Gastroesophageal sphincter (tissue), 3 donors: ENCODE data around the gene TFAP2E.

Source experiments
- POLR2A ChIP-seq, 2 donors: fragments of 450-650 bp; IDR thresholded peaks; one replicate each; pipeline ENCODE4 v1.6.1; 2017; ENCODE audit warnings: antibody characterized with exemption in 2 of 2, mild to moderate bottlenecking in 2 of 2, moderate library complexity in 1 of 2
- TF ChIP-seq, protein P1 (sequence below), 4 experiments: fragments of 200-600 bp in 2 of 4; fragments of 450-650 bp in 2 of 4; sonication (generic) in 1 of 4; IDR thresholded peaks; one replicate each; pipeline ENCODE4 v1.5.1; 2017 to 2019; ENCODE audit warnings: antibody characterized with exemption in 4 of 4, mild to moderate bottlenecking in 2 of 4, moderate library complexity in 2 of 4

- TF ChIP-seq, protein P1, sequence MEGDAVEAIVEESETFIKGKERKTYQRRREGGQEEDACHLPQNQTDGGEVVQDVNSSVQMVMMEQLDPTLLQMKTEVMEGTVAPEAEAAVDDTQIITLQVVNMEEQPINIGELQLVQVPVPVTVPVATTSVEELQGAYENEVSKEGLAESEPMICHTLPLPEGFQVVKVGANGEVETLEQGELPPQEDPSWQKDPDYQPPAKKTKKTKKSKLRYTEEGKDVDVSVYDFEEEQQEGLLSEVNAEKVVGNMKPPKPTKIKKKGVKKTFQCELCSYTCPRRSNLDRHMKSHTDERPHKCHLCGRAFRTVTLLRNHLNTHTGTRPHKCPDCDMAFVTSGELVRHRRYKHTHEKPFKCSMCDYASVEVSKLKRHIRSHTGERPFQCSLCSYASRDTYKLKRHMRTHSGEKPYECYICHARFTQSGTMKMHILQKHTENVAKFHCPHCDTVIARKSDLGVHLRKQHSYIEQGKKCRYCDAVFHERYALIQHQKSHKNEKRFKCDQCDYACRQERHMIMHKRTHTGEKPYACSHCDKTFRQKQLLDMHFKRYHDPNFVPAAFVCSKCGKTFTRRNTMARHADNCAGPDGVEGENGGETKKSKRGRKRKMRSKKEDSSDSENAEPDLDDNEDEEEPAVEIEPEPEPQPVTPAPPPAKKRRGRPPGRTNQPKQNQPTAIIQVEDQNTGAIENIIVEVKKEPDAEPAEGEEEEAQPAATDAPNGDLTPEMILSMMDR (IDR thresholded peaks at IDR 0.05) = no peak
- no peak for TF ChIP-seq POLR2A (IDR thresholded peaks at IDR 0.05)
Measured at GRCh38 chr1:35631396-35631795, 58.3 kb downstream of the TFAP2E start.
